Measurements from ENCODE around the gene HTR1D.
"Not testable (repeated sequence)": the region's sequence is repeated elsewhere in the genome, so short reads cannot be mapped to it uniquely, and the experiment has no call there.

GRCh38 chr1:23188936-23189452 is 28.3 kb downstream of the HTR1D start:
- not testable (repeated sequence) for TF ChIP-seq POLR2A, CTCF (IDR thresholded peaks at IDR 0.05)

Data from thyroid gland (tissue), 4 donors.